ENCODE results near the gene SLC15A3.

GRCh38 chr11:60930394-60930793 lies 21.6 kb downstream of the SLC15A3 start:
- TF ChIP-seq CTCF (conservative IDR thresholded peaks at IDR 0.05; ENCODE audit: low read length), result no peak
- no peak for TF ChIP-seq EZH2phosphoT487 (IDR thresholded peaks at IDR 0.05; ENCODE audit: borderline replicate concordance, low read depth, low read length)

All from OCI-LY7 (cell line).